Calu3 (cell line): ENCODE results near the gene USP37. TPM values are rescaled to one million over a fixed set of nuclear protein-coding genes. Genes with fewer than 3 reads are reported as not detected.

Source experiments
- BruUV-seq: library from RNA; stranded (reverse); fragments of 400-500 nt; replicated peaks from 2 replicates; lab custom pipeline; 2021; lab: Mats Ljungman, UMichigan
- CTCF ChIA-PET: fragments of 300-600 bp; sonication (Branson Sonifier 250); formaldehyde crosslinking; loops from one replicate; lab custom pipeline; 2022; ENCODE audit warnings: antibody characterized with exemption; lab: Charles Lee
- DNase-seq: peaks from one replicate; pipeline ENCODE4 v3.0.0; 2022
- H3K27ac Mint-ChIP-seq: one replicate; pipeline ENCODE4 v1.8.0; 2022; ENCODE audit warnings: mixed read lengths; ENCODE audit not compliant: unreplicated experiment
- H3K27me3 Mint-ChIP-seq: one replicate; pipeline ENCODE4 v1.8.0; 2022; ENCODE audit warnings: mixed read lengths; ENCODE audit not compliant: unreplicated experiment
- H3K36me3 Mint-ChIP-seq: one replicate; pipeline ENCODE4 v1.8.0; 2022; ENCODE audit warnings: mild to moderate bottlenecking, moderate library complexity, mixed read lengths; ENCODE audit not compliant: insufficient read depth, unreplicated experiment
- H3K4me1 Mint-ChIP-seq: one replicate; pipeline ENCODE4 v1.8.0; 2022; ENCODE audit warnings: mild to moderate bottlenecking, low read depth, mixed read lengths; ENCODE audit not compliant: unreplicated experiment
- H3K4me3 Mint-ChIP-seq: one replicate; pipeline ENCODE4 v1.8.0; 2022; ENCODE audit warnings: mild to moderate bottlenecking, low read depth, moderate library complexity, mixed read lengths; ENCODE audit not compliant: unreplicated experiment
- H3K9me3 Mint-ChIP-seq: one replicate; pipeline ENCODE4 v1.8.0; 2022; ENCODE audit warnings: low read depth, mixed read lengths; ENCODE audit not compliant: unreplicated experiment
- CTCF ChIP-seq: fragments of 200-600 bp; IDR thresholded peaks from one replicate; pipeline ENCODE4 v1.8.0; 2022; ENCODE audit warnings: antibody characterized with exemption; ENCODE audit not compliant: unreplicated experiment
- intact Hi-C: fragments of 100-400 bp; cut with micrococcal nuclease; formaldehyde crosslinking; loops from one replicate; pipeline ENCODE4 v1.10.0; 2022; ENCODE audit not compliant: unreplicated experiment
- total RNA-seq: library from RNA; stranded (reverse); gene quantifications from 2 replicates; pipeline ENCODE4 v1.2.3, GENCODE V29; 2022

The USP37 gene
- total RNA-seq, 1 experiment from 2014 or later = 27.5 TPM

- DNase-seq = no peak
- BruUV-seq = no TSS peak
- Mint-ChIP-seq H3K27me3 (no peaks in the 10 kb centered on the region), H3K9me3 (no peaks in the 10 kb centered on the region), H3K27ac (no peak overlapping the region), H3K36me3 (no peaks in the 10 kb centered on the region), H3K4me1 (peaks cover 11% of the 10 kb centered on the region), H3K4me3 (no peak overlapping the region)
- intact Hi-C loops = no loop called here
- CTCF ChIA-PET = interaction anchor here (0.6 kb wide), 1 partner anchor 34 kb away, joined by 3 read pairs; no protein-coding TSS in a partner anchor
- no peak for TF ChIP-seq CTCF
Measured at GRCh38 chr2:218421027-218421426, 147.1 kb downstream of the USP37 start.

- H3K27me3 Mint-ChIP-seq = no peaks in the 10 kb centered on the region
- H3K36me3 Mint-ChIP-seq = no peaks in the 10 kb centered on the region
- H3K4me1 Mint-ChIP-seq = peaks cover 11% of the 10 kb centered on the region
- CTCF ChIA-PET = no interaction called here
- BruUV-seq = no TSS peak
- no peak overlapping the region for H3K27ac Mint-ChIP-seq
- H3K4me3 Mint-ChIP-seq = peak overlapping the region; percentile 22
- no peaks in the 10 kb centered on the region for H3K9me3 Mint-ChIP-seq
- intact Hi-C loops = no loop called here
- DNase-seq = no peak
- no peak for TF ChIP-seq CTCF
Measured at GRCh38 chr2:218419630-218420216, 148.4 kb downstream of the USP37 start.

GRCh38 chr2:218418717-218419458 lies 149.3 kb downstream of the USP37 start, which contains the start of gene VIL1:
TSS of gene VIL1 (plus strand) at chr2:218419123. CDS start at chr2:218423779, 4,656 bp downstream.
- no peak within 1 kb of the TSS for H3K27ac Mint-ChIP-seq
- no peak for TF ChIP-seq CTCF
- BruUV-seq = no TSS peak

DNA sequence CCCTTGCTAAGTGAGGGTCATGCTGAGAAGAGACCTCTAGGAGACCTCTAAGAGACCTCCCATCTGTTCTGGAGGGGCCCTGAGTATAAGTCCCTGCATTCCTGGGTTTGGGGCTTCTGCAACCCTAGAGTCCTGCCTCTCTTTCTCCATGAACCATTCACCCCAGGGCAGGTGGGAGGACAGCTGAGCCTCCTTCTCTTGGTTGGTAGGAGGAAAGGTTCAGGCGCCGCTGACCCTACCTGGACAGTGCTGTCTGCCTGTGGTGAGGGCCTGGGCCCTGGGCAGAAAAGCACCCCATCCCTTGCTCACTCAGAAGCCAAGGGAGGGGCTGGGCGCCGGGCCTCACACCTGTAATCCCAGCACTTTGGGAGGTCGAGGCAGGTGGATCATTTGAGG lies 149.8 kb downstream of the USP37 start:
- Mint-ChIP-seq H3K27me3 (no peaks in the 10 kb centered on the region), H3K4me3 (no peak overlapping the region), H3K9me3 (no peaks in the 10 kb centered on the region), H3K36me3 (no peaks in the 10 kb centered on the region), H3K27ac (no peak overlapping the region), H3K4me1 (peaks cover 11% of the 10 kb centered on the region)
- intact Hi-C loops = no loop called here
- CTCF ChIA-PET = interaction anchor here (0.6 kb wide), 1 partner anchor 1282 kb away, joined by 3 read pairs; no protein-coding TSS in a partner anchor
- DNase-seq = no peak
- TF ChIP-seq CTCF = no peak
- no TSS peak for BruUV-seq

More at GRCh38 chr2:218418717-218419458, 149.3 kb downstream of the USP37 start, which contains the start of gene VIL1:
- H3K4me3 Mint-ChIP-seq = peak within 1 kb of the TSS; percentile 22
- peaks cover 11% of the 10 kb centered on the region for H3K4me1 Mint-ChIP-seq
- no peaks in the 10 kb centered on the region for H3K36me3 Mint-ChIP-seq
- intact Hi-C loops = no loop called here
- CTCF ChIA-PET = no interaction called here
- no peaks in the 10 kb centered on the region for H3K27me3 Mint-ChIP-seq
- no peaks in the 10 kb centered on the region for H3K9me3 Mint-ChIP-seq
- DNase-seq = peak; percentile 58
